HG03342 (cell line): ENCODE results near the gene ZC3H13.
"Not testable (repeated sequence)": the region's sequence is repeated elsewhere in the genome, so short reads cannot be mapped to it uniquely, and the experiment has no call there.

Experiments used
- ATAC-seq: cut with Tn5 transposase; IDR thresholded peaks from one replicate; pipeline ENCODE4 v1.9.1; 2021; ENCODE audit warnings: mild to moderate bottlenecking, moderate library complexity; ENCODE audit not compliant: unreplicated experiment

ZC3H13 gene

DNA sequence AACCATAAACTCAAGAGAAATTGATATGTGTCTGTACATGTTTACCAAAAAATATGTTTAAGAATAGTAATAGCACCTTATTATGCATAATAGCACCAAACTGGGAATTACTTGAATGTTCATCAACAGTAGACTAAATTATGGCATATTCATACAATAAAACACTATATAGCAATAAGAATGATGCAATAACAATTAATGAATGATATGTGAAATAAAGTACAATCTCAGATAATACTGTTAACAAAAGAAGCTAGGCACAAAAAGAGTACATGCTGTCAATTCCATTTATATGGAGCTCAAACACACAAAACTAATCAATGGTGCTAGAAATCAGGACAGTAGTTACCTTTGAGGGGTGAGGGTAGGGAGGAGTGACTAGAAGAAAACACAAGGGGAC lies 36.3 kb downstream of the ZC3H13 start:
- ATAC-seq = no peak

DNA sequence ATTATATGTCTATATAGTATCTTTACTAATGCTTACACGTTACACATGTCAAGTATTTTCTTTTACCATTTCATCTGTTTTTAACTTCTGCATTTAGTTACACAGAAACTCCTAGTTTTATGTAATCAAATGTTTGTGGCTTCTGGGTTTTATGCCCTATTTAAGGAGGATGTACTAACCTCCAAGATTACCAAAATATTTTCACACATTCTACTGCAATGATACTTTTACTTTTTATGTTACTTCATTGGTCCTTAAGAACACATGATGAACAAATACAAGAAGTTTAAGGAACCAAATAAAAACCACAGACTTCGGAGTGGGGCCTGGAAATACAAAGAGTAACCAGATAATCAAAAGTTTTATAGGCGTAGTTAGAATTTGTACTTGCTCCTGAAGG lies 37.2 kb downstream of the ZC3H13 start:
- ATAC-seq = no peak

DNA sequence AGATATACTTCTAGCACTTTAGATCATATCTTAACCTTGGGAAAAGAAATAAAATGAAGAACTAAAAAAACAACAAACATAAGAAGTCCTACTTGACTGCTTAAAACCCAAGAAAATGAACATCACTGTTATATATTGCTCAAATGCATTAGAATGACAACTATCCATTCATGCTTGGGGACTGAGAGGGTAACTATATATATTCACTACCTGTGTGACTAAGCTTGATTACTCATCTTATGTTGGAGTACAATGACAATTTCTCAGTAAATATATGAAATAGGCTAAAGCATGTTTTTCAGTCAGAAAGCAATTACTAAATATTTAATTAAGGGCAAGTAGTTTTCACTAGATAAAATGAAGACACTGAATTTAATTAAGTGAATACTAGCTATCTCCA lies 40.1 kb downstream of the ZC3H13 start:
- no peak for ATAC-seq

DNA sequence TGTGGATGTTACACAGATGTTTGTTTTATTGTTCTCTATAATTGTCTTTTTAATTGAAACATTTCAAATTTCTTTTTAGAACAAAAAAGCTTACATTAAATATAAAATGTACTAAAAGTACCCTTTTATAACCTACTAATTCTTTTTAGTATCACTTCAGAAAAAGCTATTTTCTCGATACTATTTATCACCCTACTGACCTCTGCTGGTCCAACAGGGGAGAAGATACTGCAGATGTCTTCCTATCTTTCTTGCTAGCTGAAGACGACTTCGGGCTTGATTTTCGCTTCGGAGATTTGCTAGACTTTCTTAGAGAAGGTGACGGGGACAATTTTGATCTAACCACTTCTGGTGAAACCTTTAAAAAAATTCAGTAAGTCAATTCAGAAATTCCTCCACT lies 42.4 kb downstream of the ZC3H13 start:
- no peak for ATAC-seq

DNA sequence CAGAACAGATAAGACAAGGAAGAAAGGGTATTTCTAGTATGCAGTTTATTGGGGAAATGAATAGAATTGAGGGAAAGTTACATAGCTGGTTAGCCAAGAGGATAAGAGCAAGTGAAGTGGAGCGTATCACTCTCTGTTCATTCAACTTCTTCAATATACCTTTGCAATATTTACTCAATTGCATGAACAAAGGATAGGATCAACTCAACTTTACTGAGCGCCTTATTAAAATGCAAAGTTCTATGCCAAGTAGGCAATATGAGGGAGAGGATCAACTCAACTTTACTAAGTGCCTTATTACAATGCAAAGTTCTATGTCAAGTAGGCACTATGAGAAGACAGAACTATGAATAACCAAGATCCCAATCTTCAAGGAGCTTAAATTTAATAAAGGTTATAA lies 43.9 kb downstream of the ZC3H13 start:
- ATAC-seq = no peak

DNA sequence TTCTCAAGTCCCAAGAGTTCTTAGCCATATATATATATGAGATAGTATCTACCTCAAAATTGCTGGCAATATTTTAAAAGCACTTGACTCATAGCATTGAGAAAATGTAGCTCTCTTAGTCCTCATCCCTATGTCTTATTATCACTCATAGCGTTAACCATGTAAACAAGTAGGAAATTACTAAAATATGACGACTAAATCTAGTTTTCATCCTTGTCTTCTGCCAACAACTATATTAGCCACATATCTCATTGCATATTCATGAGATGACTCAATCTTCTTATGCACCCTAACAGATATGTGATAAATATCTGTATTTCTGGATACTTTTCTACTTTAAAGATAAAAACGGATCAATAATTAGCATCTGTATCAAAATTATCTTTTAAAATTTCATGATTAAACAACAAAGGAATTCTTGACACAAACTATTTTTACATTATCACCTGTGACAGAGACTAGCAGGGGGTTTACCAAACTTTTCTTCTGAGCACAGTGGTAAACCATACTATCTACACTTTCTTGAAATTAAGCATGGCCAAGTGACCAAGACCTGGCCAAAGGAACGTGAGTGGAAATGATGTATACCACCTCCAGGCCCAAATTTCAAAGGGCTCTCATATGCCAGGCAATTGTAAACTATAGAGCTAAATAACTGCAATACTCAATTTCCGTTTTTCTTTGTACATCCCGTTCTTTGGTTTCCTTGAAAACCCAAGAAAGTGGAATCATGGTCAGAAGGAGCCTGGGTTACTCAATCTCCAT lies 45.7 kb downstream of the ZC3H13 start:
- no peak for ATAC-seq

DNA sequence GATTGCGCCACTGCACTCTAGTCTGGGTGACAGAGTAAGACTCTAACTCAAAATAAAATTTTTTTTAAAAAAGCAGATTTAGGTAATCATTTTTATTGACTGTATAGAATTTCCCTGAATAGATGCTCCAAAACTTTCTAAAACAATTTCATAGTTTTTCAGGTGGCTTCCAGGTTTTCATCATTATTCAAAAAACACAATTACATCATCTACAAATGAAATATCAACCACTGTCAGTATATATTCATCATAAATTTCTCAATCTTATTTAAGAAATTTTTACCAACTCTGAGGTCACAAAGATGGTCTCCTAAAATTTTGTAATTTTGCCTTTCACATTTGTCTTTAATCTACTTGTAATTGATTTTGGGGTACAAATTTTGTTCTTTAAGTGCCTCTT lies 48.1 kb downstream of the ZC3H13 start:
- no peak for ATAC-seq

DNA sequence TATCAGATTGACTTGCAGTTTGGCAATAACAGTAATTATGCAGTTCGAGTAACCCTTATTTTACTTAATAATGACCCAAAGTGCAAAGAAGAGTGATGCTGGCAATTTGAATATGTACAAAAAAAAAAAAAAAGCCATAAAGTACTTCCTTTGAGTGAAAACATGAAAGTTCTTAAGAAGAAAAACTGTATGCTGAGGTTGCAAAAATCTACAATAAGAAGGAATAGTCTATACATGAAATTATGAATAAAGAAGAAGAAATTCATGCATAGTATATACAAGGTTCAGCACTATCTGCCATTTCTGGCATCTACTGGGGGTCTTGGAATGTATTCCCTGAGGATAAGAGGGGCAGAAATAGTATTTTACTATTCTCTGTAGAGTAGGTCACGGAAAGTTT lies 55.9 kb downstream of the ZC3H13 start:
- ATAC-seq = no peak

DNA sequence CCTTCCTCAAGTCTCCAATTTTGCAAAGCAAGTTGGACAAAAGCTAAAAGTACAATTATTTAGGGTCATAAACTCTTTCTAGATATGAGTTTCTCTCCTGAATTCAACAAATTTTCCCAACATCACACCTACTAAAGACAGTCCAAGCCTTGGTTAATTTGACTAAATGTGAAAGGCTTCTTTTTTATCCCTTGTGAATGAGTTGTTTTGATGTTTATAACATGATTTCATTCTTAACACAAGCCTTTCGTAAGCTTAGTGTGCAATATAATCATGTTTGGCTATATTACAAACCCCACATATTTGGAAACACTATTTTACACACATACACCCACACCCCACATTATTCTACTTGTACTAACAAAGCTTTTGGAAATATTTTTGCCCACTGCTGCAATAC lies 57.3 kb downstream of the ZC3H13 start:
- no peak for ATAC-seq

DNA sequence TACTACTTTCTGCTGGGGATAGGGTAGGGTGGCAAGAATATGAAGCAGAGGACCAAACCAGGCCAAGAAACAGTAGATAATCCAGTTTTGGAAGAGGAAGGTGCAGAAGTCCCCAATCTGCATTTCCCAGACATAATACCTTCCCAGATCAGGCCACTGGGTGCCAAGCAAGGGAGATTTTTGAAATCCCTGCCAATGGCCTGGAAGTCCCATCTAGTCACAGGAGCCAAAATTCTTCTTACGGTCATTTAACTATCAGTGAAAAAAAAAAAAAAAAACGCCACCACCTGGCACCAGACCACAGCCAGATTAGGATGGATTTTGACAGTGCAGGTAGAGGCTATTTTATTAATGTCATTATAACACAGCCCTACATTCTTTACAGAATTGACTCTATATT lies 57.8 kb downstream of the ZC3H13 start:
- no peak for ATAC-seq

DNA sequence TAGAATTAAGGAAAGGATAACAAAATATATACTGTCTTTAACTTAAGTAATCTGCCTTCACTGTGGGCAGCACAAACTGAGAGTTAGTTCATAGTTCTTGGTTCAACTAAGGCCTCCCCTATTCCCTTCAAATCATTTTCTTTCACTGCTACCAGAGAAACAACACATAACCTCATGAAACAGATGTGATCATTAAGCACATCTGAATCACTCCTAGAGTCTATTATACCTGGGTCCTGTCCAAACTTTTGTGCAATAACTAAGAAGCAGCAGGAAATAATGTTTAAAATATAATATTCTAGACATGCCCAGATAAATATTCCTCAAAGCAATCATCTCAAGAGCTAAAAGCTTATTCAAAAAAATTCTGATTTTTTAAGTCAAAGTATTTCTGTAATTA lies 62.9 kb downstream of the ZC3H13 start:
- ATAC-seq = no peak

DNA sequence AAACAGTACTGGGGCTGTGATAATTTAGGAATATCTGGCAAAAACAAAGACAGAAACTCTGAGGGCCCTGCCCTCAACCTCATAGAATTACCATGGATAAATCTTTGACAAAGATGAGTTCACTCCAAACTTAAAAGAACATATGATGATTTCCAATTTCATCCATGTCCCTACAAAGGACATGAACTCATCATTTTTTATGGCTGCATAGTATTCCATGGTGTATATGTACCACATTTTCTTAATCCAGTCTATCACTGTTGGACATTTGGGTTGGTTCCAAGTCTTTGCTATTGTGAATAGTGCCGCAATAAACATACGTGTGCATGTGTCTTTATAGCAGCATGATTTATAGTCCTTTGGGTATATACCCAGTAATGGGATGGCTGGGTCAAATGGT lies 71.4 kb downstream of the ZC3H13 start:
- not testable (repeated sequence) for ATAC-seq

DNA sequence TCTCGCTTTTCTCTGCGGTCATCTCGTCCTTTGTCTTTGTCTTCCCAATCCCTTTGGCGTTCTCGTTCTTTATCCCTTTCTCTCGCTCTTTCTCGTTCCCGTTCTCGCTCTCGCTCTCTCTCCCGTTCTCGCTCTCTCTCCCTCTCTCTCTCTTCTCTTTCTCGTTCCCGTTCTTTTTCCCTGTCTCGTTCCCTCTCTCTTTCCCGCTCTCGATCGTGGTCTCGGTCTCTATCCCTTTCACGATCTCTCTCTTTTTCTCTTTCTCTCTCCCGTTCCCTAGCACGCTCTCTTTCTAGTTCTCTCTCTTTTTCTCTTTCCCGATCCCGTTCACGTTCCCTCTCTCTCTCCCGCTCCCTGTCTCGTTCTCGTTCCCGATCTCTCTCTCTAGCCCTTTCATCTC lies 77.2 kb downstream of the ZC3H13 start:
- no peak for ATAC-seq

DNA sequence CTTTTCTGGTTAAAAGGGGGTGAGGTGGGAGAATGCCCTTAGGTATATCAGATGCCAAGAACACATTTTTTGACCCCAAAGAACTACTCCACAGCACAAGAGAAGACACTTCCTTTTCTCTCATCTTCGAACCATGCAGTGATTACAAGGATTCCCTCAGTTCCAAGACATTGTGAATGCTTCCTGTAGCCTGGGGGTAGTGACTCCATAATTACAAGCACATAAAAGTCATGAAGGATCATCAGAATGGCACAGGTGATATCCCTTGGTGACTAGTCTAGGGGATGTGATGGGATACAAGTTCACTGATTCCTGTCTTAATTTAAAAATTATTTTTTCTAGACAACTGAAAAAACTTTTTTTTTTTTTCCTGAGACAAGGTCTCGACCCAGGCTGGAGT lies 78.0 kb downstream of the ZC3H13 start:
- ATAC-seq = no peak

DNA sequence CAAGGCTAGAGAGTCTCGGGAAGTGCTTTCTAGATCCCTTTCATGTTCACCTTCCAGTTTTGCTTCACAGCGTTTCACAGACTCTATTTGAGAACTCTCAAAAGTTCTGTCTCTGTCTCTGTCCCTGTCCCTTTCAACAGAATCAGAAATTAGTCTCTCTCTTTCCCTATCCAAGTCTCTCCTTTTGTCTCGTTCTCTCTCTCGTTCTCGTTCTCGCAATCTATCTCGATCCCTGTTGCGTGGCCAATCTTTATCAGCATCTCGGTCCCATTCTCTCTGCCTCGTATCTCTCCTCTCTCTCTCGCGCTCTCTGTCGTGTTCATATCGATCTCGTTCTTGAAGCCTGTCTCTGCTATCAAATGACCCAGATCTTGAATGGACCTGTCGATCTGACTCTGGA lies 85.0 kb downstream of the ZC3H13 start:
- ATAC-seq = no peak

DNA sequence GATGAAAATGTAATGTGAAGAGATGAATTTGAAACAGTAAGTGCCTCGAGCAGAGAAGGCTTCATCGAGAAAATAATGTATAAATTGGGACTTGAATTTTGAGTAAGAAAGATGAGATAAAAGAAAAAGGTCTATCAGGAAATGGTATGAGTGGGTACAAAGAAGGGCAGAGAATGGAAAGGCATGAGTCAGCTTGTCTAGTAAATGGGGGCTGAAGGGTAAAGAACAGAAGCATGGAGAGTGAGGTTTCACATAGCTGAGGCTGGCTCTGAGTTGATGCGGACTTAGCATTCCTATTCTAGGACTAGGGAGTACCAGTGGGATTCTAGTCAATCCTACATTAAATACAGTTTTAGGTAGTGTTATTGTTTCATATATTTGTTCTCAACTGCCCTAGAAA lies 85.8 kb downstream of the ZC3H13 start:
- ATAC-seq = no peak

DNA sequence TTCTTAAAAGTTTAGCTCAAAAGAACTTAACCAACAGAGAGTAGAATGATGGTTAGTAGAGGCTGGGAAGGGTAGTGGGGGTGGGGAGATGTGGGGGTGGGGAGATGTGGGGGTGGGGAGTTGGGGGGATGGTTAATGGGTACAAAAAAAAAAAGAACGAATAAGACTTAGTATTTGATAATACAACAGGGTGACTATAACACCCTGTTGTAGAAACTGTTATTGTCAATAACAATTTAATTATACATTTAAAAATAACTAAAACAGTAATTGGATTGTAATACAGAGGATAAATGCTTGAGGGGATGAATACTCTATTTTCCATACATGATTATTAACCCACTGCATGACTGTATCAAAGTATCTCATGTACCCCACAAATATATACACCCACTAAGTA lies 91.1 kb downstream of the ZC3H13 start:
- ATAC-seq = no peak

DNA sequence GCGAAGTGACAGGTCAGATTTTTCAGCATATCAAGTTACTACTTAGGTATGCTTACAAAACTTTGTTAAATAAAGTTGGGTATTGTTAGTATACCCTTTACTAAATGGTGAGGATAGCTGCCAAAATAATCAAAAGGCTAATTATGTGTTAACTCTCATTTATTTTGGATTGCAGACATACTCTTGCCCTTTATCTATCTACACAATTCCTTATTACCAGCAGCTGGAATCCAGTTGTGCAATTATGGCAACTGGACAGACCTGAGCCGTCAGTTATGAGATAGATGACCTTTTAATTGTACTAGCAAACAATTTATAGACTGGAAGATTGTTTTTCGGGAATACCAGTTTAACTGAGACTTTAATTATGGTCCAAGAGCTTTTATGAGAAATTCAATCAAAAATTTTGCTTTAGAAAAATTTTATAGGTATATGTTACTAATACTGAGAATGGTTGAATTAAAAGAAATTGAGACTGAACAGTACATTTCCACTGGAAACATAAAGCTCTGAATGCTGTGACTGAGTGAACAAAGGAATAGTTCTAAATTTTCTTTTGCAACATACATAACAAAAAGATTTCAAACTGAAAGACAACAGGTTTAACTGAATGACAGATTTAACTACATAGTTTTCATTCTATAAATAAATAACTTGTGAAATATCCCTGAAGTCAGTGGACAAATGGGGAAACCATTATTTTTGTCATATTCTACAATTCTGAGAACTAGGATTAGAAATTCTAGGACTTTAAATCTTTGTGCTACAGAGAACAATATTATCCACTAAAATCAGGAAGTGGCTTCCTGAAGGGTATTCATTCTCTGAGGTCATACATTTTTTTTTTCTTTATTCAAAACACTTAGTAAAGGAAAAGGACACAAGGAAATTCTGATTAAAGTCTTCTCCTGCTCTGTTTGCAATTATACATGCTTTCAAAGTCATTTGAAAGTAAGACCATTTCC lies 97.4 kb downstream of the ZC3H13 start:
- no peak for ATAC-seq

DNA sequence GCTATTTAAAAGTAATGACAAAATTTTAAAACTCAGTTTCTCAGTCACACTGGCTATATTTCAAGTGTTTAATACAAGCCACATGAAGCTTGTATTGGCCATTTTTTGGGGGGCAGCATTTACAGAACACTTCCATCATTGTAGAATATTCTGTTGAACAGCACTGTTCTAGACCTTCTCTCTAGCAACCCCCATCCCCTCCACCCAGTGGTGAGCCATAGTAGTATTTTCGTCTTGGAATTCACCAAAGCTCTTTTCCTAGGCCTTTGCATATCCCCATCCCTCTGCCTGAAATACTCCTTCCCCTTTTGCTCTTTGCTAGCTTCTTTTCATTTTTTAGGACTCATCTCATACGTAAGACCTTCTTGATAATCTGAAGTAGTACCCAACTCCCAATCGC lies 99.5 kb downstream of the ZC3H13 start:
- ATAC-seq = no peak

DNA sequence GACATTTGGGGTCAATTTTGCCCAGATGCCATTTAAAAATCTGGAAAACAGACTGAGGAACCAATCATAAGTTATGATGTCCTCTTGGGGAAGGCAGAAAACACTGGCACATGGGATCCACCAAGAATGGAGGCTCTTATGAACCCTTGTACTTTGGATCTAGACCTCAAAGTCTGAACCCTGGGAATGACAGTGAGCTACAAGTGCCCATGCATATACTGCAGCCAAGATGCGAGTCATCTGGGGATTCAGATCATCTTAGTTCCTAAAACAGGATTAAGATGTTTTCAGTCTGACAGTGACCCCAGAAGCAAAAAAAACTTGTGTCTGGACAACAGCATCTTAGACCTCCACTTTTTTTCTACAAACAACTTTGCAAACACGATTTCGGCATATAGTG lies 100.8 kb downstream of the ZC3H13 start:
- no peak for ATAC-seq

DNA sequence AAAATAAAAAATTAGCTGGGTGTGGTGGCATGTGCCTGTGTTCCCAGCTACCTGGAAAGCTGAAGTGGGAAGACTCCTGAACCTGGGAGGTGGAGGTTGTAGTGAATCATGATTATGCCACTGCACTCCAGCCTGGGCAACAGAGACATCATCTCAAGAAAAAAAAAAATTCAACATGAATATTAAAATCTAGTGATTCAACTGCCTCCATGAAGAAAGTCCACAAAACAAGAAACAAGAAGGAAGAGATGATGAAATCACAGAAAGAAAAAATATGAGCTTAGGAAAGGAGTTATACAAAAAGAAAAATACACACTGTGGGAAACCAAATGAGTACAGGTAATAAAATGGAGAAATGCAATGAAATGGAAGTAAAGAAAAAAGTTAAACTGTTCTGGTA lies 101.4 kb downstream of the ZC3H13 start:
- no peak for ATAC-seq

DNA sequence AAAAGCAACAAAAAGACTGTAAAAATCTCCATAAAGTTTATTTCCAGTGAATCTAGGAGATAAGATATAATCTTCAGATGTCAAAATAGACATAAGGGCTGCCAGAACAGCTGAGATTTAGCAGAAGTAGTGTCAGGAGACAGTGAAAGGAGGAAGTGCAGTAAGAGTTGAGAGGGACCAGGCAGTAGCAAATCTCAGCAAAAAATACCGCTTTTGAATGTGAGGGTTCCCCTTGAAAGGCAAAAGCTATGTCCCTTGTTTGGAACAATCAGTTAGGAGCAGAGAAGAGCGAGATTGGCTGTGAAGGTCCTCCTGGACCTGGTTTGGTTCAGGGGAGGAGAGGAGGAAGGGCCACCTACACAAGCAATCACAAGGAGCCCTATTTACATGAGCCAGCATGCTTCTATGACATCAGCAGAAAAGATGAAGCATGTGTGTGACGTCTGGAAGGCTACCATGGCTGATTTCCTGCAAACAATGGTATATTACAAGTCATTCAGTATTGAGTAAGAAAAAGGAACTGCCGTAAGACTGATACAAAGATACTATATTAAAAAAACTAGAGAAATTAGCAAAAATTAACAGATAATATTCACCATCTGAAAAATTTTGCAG lies 102.1 kb downstream of the ZC3H13 start:
- no peak for ATAC-seq
